GM18868 (cell line): Measurements from ENCODE around the gene TLCD2.
"Not testable (repeated sequence)": the region's sequence is repeated elsewhere in the genome, so short reads cannot be mapped to it uniquely, and the experiment has no call there.

ENCODE experiments used
- ATAC-seq: cut with Tn5 transposase; IDR thresholded peaks from one replicate; pipeline ENCODE4 v1.9.1; 2021; ENCODE audit warnings: mild to moderate bottlenecking, moderate library complexity; ENCODE audit not compliant: unreplicated experiment

Gene TLCD2

GRCh38 chr17:1709971-1710806 lies at the start of gene TLCD2:
Gene TLCD2 (minus strand): TSS chr17:1710377. CDS start chr17:1710242, 135 bp downstream.
- no peak for ATAC-seq

- ATAC-seq, result no peak
Observed at GRCh38 chr17:1759529-1759928, 49.4 kb upstream of the TLCD2 start.

- ATAC-seq, result no peak
Observed at GRCh38 chr17:1758807-1759206, 48.6 kb upstream of the TLCD2 start.

GRCh38 chr17:1755827-1756262 lies 45.7 kb upstream of the TLCD2 start:
- no peak for ATAC-seq

- ATAC-seq, result no peak
Observed at GRCh38 chr17:1755252-1755826, 45.2 kb upstream of the TLCD2 start.

- no peak for ATAC-seq
Observed at GRCh38 chr17:1754430-1755112, 44.4 kb upstream of the TLCD2 start.

GRCh38 chr17:1753767-1754429 lies 43.7 kb upstream of the TLCD2 start:
- ATAC-seq, result no peak

- no peak for ATAC-seq
Observed at GRCh38 chr17:1752425-1753262, 42.5 kb upstream of the TLCD2 start.

GRCh38 chr17:1750628-1751027 lies 40.5 kb upstream of the TLCD2 start:
- no peak for ATAC-seq

GRCh38 chr17:1746975-1747543 lies 36.9 kb upstream of the TLCD2 start:
- no peak for ATAC-seq

GRCh38 chr17:1745513-1746020 lies 35.4 kb upstream of the TLCD2 start:
- ATAC-seq, result no peak

- no peak for ATAC-seq
Observed at GRCh38 chr17:1744551-1745512, 34.7 kb upstream of the TLCD2 start.

GRCh38 chr17:1743088-1743439 lies 32.9 kb upstream of the TLCD2 start:
- no peak for ATAC-seq

- ATAC-seq, result no peak
Observed at GRCh38 chr17:1742371-1743087, 32.4 kb upstream of the TLCD2 start, which contains the start of gene SERPINF2. Gene SERPINF2 (plus strand): TSS chr17:1742871. CDS start chr17:1744996, 2,125 bp downstream.

- ATAC-seq, result not testable (repeated sequence)
Observed at GRCh38 chr17:1741899-1742298, 31.7 kb upstream of the TLCD2 start.

GRCh38 chr17:1737531-1738291 lies 27.5 kb upstream of the TLCD2 start:
- no peak for ATAC-seq
